ENCODE data around the gene BPIFA1. TPM values are rescaled to one million over a fixed set of nuclear protein-coding genes. Genes with fewer than 3 reads are reported as not detected.

The BPIFA1 gene
- total and polyA plus RNA-seq, 2 of the 8 experiments (the other 6 are each of a cell fraction or from before 2014, with no cell fraction given): not detected

DNA sequence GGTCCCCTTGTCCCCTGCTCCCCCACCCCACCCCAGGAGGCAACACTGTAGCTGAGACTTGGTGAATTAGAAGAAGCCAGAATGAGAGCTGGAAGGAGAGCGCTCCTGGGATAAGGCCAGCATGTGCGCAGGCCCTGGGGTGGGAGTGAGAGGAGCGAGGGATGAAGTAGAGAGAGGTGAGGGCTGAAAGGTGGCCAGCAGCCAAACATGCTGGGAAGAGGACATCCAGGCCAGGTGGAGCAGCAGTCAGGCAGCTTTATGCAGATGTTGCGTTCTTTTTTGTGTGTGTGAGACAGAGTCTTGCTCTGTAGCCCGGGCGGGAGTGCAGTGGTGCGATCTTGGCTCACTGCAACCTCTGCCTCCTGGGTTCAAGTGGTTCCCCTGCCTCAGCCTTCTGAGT, 45.0 kb downstream of the BPIFA1 start:
- no peak overlapping the region for H3K4ac ChIP-seq (replicated peaks; ENCODE audit: insufficient read length, low read depth, low read length)
- 0 out of 2 replicates have a peak, but pooled peaks cover 2% of the 10 kb centered on the region for H3K23me2 ChIP-seq (ENCODE audit: low read depth, low read length)
- H3K27ac ChIP-seq (ENCODE audit: low read depth, low read length): no peak overlapping the region
- no peak overlapping the region for H3K4me2 ChIP-seq (ENCODE audit: insufficient read depth in 1 of 2, low read depth in 2 of 2, low read length in 2 of 2)
- no peak overlapping the region for H3K56ac ChIP-seq (replicated peaks; ENCODE audit: insufficient read length, low read depth, low read length)
- no peak overlapping the region for H2BK15ac ChIP-seq (ENCODE audit: low read length)
- no peak overlapping the region for H3K23ac ChIP-seq (ENCODE audit: insufficient read length)
- FAIRE-seq (no peak), DNase-seq (ENCODE audit: low read depth in 1 of 2, low spot score in 2 of 2) (no peak)
- H2BK20ac ChIP-seq (ENCODE audit: low read length): no peak overlapping the region
- no peak overlapping the region for H3K18ac ChIP-seq (ENCODE audit: extremely low read depth, low read length)
- H3K27me3 ChIP-seq (replicated peaks in 1 of 4; ENCODE audit: control insufficient read depth in 3 of 4, extremely low read depth in 1 of 4, insufficient read depth in 3 of 4, low read length in 3 of 4): no peaks in the 10 kb centered on the region
- H3K9ac ChIP-seq (replicated peaks in 1 of 4; ENCODE audit: extremely low read depth in 1 of 4, low read depth in 3 of 4, low read length in 3 of 4): no peak overlapping the region
- 99% methylated on average over 6 of the region's 7 CpGs; no CpG with 5 or more reads in 1 of the 2 experiments for WGBS, 2 experiments (ENCODE audit: extremely low coverage in 1 of 2, insufficient coverage in 1 of 2, insufficient read length in 1 of 2, insufficient replicate concordance in 2 of 2, low coverage in 1 of 2, low lambda C conversion rate in 2 of 2, missing lambda C conversion rate in 1 of 2)
- H2AFZ ChIP-seq (ENCODE audit: low read length): no peak overlapping the region
- TF ChIP-seq POU5F1 (IDR thresholded peaks at IDR 0.05; ENCODE audit: low read depth, low read length) (no peak), EP300 (IDR thresholded peaks at IDR 0.05; ENCODE audit: borderline replicate concordance in 1 of 2, low read depth in 2 of 2, low read length in 2 of 2) (no peak), HDAC6 (IDR thresholded peaks at IDR 0.05; ENCODE audit: low read depth, low read length) (no peak), KDM4A (IDR thresholded peaks at IDR 0.05; ENCODE audit: low read depth, low read length, severe bottlenecking) (no peak), NANOG (IDR thresholded peaks at IDR 0.05; ENCODE audit: insufficient read depth, low read depth, low read length, poor library complexity, severe bottlenecking) (no peak)
- TF ChIP-seq, protein P1, sequence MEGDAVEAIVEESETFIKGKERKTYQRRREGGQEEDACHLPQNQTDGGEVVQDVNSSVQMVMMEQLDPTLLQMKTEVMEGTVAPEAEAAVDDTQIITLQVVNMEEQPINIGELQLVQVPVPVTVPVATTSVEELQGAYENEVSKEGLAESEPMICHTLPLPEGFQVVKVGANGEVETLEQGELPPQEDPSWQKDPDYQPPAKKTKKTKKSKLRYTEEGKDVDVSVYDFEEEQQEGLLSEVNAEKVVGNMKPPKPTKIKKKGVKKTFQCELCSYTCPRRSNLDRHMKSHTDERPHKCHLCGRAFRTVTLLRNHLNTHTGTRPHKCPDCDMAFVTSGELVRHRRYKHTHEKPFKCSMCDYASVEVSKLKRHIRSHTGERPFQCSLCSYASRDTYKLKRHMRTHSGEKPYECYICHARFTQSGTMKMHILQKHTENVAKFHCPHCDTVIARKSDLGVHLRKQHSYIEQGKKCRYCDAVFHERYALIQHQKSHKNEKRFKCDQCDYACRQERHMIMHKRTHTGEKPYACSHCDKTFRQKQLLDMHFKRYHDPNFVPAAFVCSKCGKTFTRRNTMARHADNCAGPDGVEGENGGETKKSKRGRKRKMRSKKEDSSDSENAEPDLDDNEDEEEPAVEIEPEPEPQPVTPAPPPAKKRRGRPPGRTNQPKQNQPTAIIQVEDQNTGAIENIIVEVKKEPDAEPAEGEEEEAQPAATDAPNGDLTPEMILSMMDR (IDR thresholded peaks at IDR 0.05; ENCODE audit: control extremely low read depth in 1 of 3, insufficient read depth in 1 of 3, low read depth in 1 of 3, low read length in 3 of 3): no peak
- no peak overlapping the region for H3K4me3 ChIP-seq (ENCODE audit: extremely low read depth in 1 of 4, insufficient read depth in 2 of 4, low read depth in 3 of 4, low read length in 4 of 4)
- H3K79me1 ChIP-seq (ENCODE audit: low read depth, low read length): no peaks in the 10 kb centered on the region
- H4K91ac ChIP-seq (replicated peaks; ENCODE audit: insufficient read length, low read length): no peak overlapping the region
- H2BK5ac ChIP-seq (ENCODE audit: low read depth, low read length): no peak overlapping the region
- ChIA-PET POLR2A (ENCODE audit: partially characterized antibody) (no interaction called here), CTCF (ENCODE audit: partially characterized antibody) (interaction anchor here (1.7 to 2.8 kb wide), 3 partner anchors 9 to 19 kb away, joined by 6 to 13 read pairs (median 8); no protein-coding TSS in a partner anchor)
- no peak overlapping the region for H2BK12ac ChIP-seq (ENCODE audit: low read depth, low read length)
- no peak overlapping the region; the same call in 1 of the 2 replicates for H4K8ac ChIP-seq (ENCODE audit: extremely low read depth, insufficient read depth, low read length)
- no peak overlapping the region for H4K5ac ChIP-seq (ENCODE audit: insufficient read length, low read depth, low read length)
- no peaks in the 10 kb centered on the region for H4K20me1 ChIP-seq (replicated peaks in 1 of 2; ENCODE audit: control insufficient read depth in 1 of 2, insufficient read depth in 2 of 2, low read length in 2 of 2)
- no peak overlapping the region for H2AK5ac ChIP-seq (ENCODE audit: low read depth, low read length)
- H3K9me3 ChIP-seq (ENCODE audit: insufficient read depth in 2 of 2, low read depth in 1 of 2, low read length in 1 of 2): no peaks in the 10 kb centered on the region
- no peak overlapping the region for H3K14ac ChIP-seq (ENCODE audit: insufficient read length)
- H3K36me3 ChIP-seq (ENCODE audit: control insufficient read depth in 2 of 4, insufficient read depth in 4 of 4, low read length in 3 of 4): no peaks in the 10 kb centered on the region
- no peak overlapping the region for H2BK120ac ChIP-seq (replicated peaks; ENCODE audit: low read depth, low read length)
- no peaks in the 10 kb centered on the region for H3K79me2 ChIP-seq (ENCODE audit: control insufficient read depth in 1 of 2, insufficient read depth in 2 of 2, low read length in 2 of 2)
- peaks cover 0 to 16% (median 11%) of the 10 kb centered on the region in 4 experiments; a peak in 6 of 7 replicates for H3K4me1 ChIP-seq (replicated peaks in 1 of 4; ENCODE audit: control insufficient read depth in 3 of 4, insufficient read depth in 4 of 4, low read length in 3 of 4)
